GM12873 (cell line): ENCODE measurements around the gene NDUFC1.

Experiments
- TF ChIP-seq, protein P1 (sequence below): IDR thresholded peaks from 2 replicates; pipeline ENCODE4 v1.5.1; 2012; ENCODE audit warnings: low read depth, mild to moderate bottlenecking, moderate library complexity, low read length, control low read depth; ENCODE audit not compliant: insufficient read depth; ENCODE audit errors: missing control alignments

The NDUFC1 gene

DNA sequence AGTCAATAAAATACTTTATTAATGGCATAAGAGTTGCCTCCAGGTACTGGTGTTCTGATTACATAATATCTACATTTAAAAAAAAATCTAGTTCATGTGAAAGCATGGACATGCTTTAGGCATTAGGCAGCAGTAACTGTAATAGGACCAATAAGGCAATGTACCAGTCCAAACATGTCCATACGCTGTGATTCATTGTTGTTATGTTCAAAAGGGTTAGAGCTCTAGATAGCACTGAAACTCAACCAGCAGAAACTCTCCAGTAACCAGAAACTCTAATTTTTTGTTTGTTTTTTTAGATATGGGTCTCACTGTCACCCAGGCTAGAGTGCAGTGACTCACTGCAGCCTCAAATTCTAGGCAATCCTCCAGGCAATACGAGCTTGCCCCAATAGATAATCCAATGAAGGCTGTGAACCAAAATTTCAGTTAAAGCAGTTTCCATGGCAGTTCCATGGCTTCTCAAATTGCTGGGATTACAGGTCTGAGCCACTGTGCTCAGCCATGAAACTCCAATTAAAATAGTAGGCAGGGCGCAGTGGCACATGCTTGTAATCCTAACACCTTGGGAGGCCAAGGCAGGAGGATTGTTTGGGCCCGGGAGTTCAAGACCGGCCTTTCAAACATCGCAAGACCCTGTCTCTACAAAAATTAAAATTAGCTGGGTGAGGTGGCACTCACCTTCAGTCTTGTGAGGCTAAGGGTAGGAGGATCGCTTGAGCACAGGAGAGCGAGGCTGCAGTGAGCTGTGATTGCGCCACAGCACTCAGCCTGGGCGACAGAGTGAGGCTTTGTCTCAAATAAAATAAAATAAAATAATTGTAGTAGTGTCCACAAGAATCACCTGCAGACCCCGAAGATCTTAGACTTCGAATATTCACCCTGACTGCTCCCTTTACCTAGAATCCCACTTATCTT, 58.6 kb downstream of the NDUFC1 start:
- TF ChIP-seq, protein P1, sequence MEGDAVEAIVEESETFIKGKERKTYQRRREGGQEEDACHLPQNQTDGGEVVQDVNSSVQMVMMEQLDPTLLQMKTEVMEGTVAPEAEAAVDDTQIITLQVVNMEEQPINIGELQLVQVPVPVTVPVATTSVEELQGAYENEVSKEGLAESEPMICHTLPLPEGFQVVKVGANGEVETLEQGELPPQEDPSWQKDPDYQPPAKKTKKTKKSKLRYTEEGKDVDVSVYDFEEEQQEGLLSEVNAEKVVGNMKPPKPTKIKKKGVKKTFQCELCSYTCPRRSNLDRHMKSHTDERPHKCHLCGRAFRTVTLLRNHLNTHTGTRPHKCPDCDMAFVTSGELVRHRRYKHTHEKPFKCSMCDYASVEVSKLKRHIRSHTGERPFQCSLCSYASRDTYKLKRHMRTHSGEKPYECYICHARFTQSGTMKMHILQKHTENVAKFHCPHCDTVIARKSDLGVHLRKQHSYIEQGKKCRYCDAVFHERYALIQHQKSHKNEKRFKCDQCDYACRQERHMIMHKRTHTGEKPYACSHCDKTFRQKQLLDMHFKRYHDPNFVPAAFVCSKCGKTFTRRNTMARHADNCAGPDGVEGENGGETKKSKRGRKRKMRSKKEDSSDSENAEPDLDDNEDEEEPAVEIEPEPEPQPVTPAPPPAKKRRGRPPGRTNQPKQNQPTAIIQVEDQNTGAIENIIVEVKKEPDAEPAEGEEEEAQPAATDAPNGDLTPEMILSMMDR: no peak

- TF ChIP-seq, protein P1: no peak
These were observed 59.7 kb downstream of the NDUFC1 start for GRCh38 chr4:139242511-139243051.

GRCh38 chr4:139241784-139242151, 60.5 kb downstream of the NDUFC1 start:
- TF ChIP-seq, protein P1: no peak

DNA sequence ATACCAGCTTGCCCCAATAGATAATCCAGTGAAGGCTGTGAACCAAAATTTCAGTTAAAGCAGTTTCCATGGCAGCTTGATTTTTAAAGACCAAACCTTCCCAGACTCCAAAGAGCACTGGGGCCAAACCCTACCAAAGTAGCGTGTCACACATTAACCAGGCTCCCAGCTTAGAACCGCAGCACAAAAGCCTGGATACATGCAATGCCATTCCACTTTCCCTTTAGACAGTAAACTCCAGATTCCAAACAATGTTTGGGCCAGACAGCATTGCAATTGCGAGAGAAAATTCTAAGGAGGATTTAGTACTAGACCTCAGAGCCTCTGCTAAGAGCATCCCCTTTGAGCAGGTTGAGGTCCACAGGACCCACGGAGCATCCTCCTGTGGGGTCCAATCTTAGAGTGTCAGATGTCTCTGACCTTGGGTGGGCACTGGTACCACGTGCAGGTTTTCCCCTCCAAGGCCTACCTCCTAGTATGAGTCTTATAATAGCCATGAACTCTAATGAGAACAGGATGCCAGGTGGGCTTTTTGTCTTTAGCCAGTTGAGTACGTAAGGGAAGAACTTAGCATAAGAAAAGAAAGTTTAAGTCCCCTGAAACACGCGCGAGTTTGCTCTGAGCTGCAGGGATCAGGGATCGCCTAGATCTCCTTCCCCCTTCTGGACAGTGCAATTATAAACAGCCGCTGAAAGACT, 61.0 kb downstream of the NDUFC1 start:
- TF ChIP-seq, protein P1: no peak
